ENCODE data around the gene AIM2.

AIM2 gene

GRCh38 chr1:159014851-159015250 is 61.7 kb downstream of the AIM2 start:
- no peak for DNase-seq

GRCh38 chr1:159014003-159014571 is 62.5 kb downstream of the AIM2 start:
- no peak for DNase-seq

- DNase-seq = peak; percentile 58
Measured at GRCh38 chr1:159012495-159012894, 64.1 kb downstream of the AIM2 start.
